Trophoblast cell (in vitro differentiated cells and primary cell): ENCODE data around the gene KRT222.

Source experiments
- DNase-seq, 2 donors: peaks; one replicate each; pipeline ENCODE4 v3.0.0-alpha.2; 2016
- H2AFZ ChIP-seq: 2 replicates; pipeline ENCODE4 v1.6.1; 2013; ENCODE audit warnings: low read length, moderate library complexity, mild to moderate bottlenecking; ENCODE audit not compliant: insufficient read depth, poor library complexity
- H2AK5ac ChIP-seq: 2 replicates; pipeline ENCODE4 v1.6.1; 2013; ENCODE audit warnings: mild to moderate bottlenecking, low read length
- H2BK120ac ChIP-seq: 2 replicates; pipeline ENCODE4 v1.6.1; 2013; ENCODE audit warnings: low read length, mild to moderate bottlenecking, moderate library complexity; ENCODE audit not compliant: insufficient read depth, poor library complexity
- H2BK12ac ChIP-seq: 2 replicates; pipeline ENCODE4 v1.6.1; 2013; ENCODE audit warnings: mild to moderate bottlenecking, low read length, moderate library complexity
- H2BK5ac ChIP-seq: 2 replicates; pipeline ENCODE4 v1.6.1; 2013; ENCODE audit warnings: low read length, low read depth, moderate library complexity, mild to moderate bottlenecking; ENCODE audit not compliant: poor library complexity
- H3K14ac ChIP-seq: 2 replicates; pipeline ENCODE4 v1.6.1; 2013; ENCODE audit warnings: mild to moderate bottlenecking, low read length
- H3K18ac ChIP-seq: 2 replicates; pipeline ENCODE4 v1.6.1; 2013; ENCODE audit warnings: mild to moderate bottlenecking, low read length
- H3K23ac ChIP-seq: 2 replicates; pipeline ENCODE4 v1.6.1; 2013; ENCODE audit warnings: low read length
- H3K27ac ChIP-seq: 2 replicates; pipeline ENCODE4 v1.5.1; 2013; ENCODE audit warnings: low read depth, mild to moderate bottlenecking, inconsistent platforms, low read length, moderate library complexity
- H3K27me3 ChIP-seq: 2 replicates; pipeline ENCODE4 v1.6.1; 2013; ENCODE audit warnings: inconsistent platforms, mild to moderate bottlenecking, low read length, moderate library complexity; ENCODE audit not compliant: insufficient read depth
- H3K36me3 ChIP-seq, 2 experiments: 1 replicate in 1 of 2; 2 replicates in 1 of 2; pipeline ENCODE4 v1.6.1; 2013; ENCODE audit warnings: low read length in 2 of 2, mild to moderate bottlenecking in 2 of 2, moderate library complexity in 1 of 2; ENCODE audit not compliant: insufficient read depth in 2 of 2, control insufficient read depth in 1 of 2
- H3K4ac ChIP-seq: 2 replicates; pipeline ENCODE4 v1.6.1; 2013; ENCODE audit warnings: low read depth, mild to moderate bottlenecking, low read length, moderate library complexity
- H3K4me1 ChIP-seq, 2 experiments: 1 replicate in 1 of 2; 2 replicates in 1 of 2; pipeline ENCODE4 v1.6.1; 2013; ENCODE audit warnings: low read length in 2 of 2, mild to moderate bottlenecking in 2 of 2, moderate library complexity in 1 of 2; ENCODE audit not compliant: insufficient read depth in 2 of 2, control insufficient read depth in 1 of 2
- H3K4me2 ChIP-seq: 2 replicates; pipeline ENCODE4 v1.6.1; 2013; ENCODE audit warnings: inconsistent platforms, mild to moderate bottlenecking, low read length, moderate library complexity
- H3K4me3 ChIP-seq: 2 replicates; pipeline ENCODE4 v1.5.1; 2013; ENCODE audit warnings: mild to moderate bottlenecking, low read depth, low read length, inconsistent platforms
- H3K79me1 ChIP-seq: one replicate; pipeline ENCODE4 v1.6.1; 2013; ENCODE audit warnings: low read length
- H3K79me2 ChIP-seq: 2 replicates; pipeline ENCODE4 v1.6.1; 2013; ENCODE audit warnings: low read length, mild to moderate bottlenecking; ENCODE audit not compliant: control insufficient read depth, insufficient read depth, poor library complexity
- H3K9ac ChIP-seq: 2 replicates; pipeline ENCODE4 v1.6.1; 2013; ENCODE audit warnings: mild to moderate bottlenecking, low read length
- H3K9me3 ChIP-seq: 2 replicates; pipeline ENCODE4 v1.6.1; 2013; ENCODE audit warnings: low read depth, mild to moderate bottlenecking, control low read depth, inconsistent platforms, low read length; ENCODE audit not compliant: insufficient read depth
- H4K12ac ChIP-seq: 2 replicates; pipeline ENCODE4 v1.6.1; 2013; ENCODE audit warnings: low read depth, mild to moderate bottlenecking, low read length, moderate library complexity
- H4K8ac ChIP-seq: 2 replicates; pipeline ENCODE4 v1.6.1; 2013; ENCODE audit warnings: low read depth, mild to moderate bottlenecking, low read length, moderate library complexity
- H4K91ac ChIP-seq: one replicate; pipeline ENCODE4 v1.6.1; 2013; ENCODE audit warnings: low read depth, mild to moderate bottlenecking, low read length, moderate library complexity
- WGBS: extraction: QIAGEN DNeasy Blood & Tissue Kit; methylation state at CpG from one replicate; pipeline ENCODE4 v1.1.7; 2013; ENCODE audit warnings: missing lambda C conversion rate; ENCODE audit not compliant: insufficient read length, insufficient coverage; ENCODE audit errors: extremely low coverage; 5-methylcytosine and 5-hydroxymethylcytosine counted together

The KRT222 gene

DNA sequence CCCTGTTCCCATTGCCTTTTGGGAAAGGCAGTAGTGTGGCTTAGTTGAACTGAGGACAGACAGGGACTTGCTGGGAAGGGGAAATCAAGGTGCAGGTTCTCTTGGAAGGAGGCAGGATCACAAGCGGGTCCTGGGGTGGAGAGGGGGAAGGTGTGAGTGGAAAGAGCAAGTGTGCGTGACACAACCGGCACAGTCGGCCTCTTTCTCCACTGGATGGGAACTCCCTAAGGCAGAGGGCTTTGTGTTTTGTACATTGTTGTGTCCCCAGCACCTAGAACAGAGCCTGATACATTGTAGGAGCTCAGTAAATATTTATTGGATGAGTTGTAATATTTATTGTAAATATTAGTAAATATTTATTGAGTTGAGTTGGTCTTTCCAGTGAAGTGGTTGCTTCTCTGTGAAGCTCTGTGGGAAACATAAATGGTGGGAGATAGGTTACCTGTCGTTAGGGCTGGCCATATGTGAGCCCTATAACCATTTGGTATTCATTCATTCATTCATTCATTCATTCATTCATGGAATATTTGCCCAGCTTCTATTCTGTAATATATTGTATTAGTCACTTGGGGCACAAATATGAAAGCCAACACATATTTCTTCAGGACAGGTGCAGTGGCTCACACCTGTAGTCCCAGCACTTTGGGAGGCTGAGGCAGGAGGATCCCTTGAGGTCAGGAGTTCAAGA lies 51.4 kb downstream of the KRT222 start:
- no peak overlapping the region for H3K23ac ChIP-seq
- H3K14ac ChIP-seq = peak overlapping the region; percentile 32
- WGBS = no CpG with 5 or more reads among the region's 5 CpGs
- no peak overlapping the region for H3K18ac ChIP-seq
- no peak for DNase-seq
- no peak overlapping the region for H4K8ac ChIP-seq
- H2AK5ac ChIP-seq = peak overlapping the region; percentile 73
- H3K79me2 ChIP-seq = no peaks in the 10 kb centered on the region
- peaks cover 6 to 11% of the 10 kb centered on the region in 2 experiments for H3K4me1 ChIP-seq
- peak overlapping the region; percentile 54 for H2BK120ac ChIP-seq
- H3K4me2 ChIP-seq = no peak overlapping the region
- H3K9ac ChIP-seq = no peak overlapping the region
- no peak overlapping the region for H3K4me3 ChIP-seq
- no peaks in the 10 kb centered on the region for H3K27me3 ChIP-seq
- H3K4ac ChIP-seq = no peak overlapping the region
- H2BK5ac ChIP-seq = no peak overlapping the region
- H2AFZ ChIP-seq = no peak overlapping the region
- peak overlapping the region; percentile 32 for H4K91ac ChIP-seq
- H3K79me1 ChIP-seq = peaks cover 11% of the 10 kb centered on the region
- H4K12ac ChIP-seq = no peak overlapping the region
- peak overlapping the region; percentile 73 for H2BK12ac ChIP-seq
- no peaks in the 10 kb centered on the region for H3K36me3 ChIP-seq
- no peak overlapping the region for H3K27ac ChIP-seq
- no peaks in the 10 kb centered on the region for H3K9me3 ChIP-seq

DNA sequence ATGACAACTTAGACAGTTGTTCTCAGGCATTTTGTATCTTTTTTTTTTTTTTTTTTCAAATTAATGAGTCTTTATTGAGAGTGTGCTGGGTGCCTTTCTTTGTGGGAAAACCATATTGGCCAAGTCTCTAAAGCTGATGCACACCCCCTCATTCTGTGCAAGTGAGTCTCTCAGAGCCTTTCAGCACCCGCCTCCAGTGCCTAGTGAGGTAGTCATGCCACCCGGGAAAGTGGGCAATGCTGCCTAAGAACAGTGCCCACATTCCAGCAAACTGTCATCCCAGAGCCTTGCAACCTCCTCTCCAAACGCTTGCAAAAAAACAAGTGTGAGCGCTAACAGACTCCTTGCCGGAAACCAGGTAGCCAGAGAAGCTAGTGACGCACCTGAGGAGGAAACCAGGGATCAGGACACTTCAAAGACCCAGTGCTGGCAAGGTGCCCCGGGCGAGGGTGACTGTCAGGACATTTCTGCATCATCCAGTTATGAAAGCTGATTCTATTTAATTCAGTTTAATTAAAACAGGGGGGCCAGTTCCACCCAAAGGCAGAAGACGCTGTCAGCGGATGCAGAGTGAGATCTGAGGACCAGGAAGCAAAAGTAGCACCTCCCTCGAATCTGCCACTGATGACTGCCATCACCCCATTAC lies 52.3 kb downstream of the KRT222 start:
- no peaks in the 10 kb centered on the region for H3K9me3 ChIP-seq
- H3K23ac ChIP-seq = no peak overlapping the region
- peaks cover 3% of the 10 kb centered on the region for H3K79me2 ChIP-seq
- H2AFZ ChIP-seq = no peak overlapping the region
- H3K4me3 ChIP-seq = no peak overlapping the region
- no peak overlapping the region for H4K91ac ChIP-seq
- no peak overlapping the region for H3K4ac ChIP-seq
- no peak overlapping the region for H3K9ac ChIP-seq
- H3K4me2 ChIP-seq = no peak overlapping the region
- H3K4me1 ChIP-seq = peaks cover 12 to 17% of the 10 kb centered on the region in 2 experiments
- no peak overlapping the region for H2AK5ac ChIP-seq
- DNase-seq = no peak
- H4K12ac ChIP-seq = no peak overlapping the region
- H3K36me3 ChIP-seq = no peaks in the 10 kb centered on the region
- H3K27me3 ChIP-seq = no peaks in the 10 kb centered on the region
- no peak overlapping the region for H3K14ac ChIP-seq
- peaks cover 18% of the 10 kb centered on the region for H3K79me1 ChIP-seq
- no peak overlapping the region for H3K18ac ChIP-seq
- peak overlapping the region; percentile 71 for H2BK12ac ChIP-seq
- H2BK5ac ChIP-seq = no peak overlapping the region
- H3K27ac ChIP-seq = no peak overlapping the region
- no peak overlapping the region for H2BK120ac ChIP-seq
- WGBS = no CpG with 5 or more reads among the region's 11 CpGs
- H4K8ac ChIP-seq = no peak overlapping the region

DNA sequence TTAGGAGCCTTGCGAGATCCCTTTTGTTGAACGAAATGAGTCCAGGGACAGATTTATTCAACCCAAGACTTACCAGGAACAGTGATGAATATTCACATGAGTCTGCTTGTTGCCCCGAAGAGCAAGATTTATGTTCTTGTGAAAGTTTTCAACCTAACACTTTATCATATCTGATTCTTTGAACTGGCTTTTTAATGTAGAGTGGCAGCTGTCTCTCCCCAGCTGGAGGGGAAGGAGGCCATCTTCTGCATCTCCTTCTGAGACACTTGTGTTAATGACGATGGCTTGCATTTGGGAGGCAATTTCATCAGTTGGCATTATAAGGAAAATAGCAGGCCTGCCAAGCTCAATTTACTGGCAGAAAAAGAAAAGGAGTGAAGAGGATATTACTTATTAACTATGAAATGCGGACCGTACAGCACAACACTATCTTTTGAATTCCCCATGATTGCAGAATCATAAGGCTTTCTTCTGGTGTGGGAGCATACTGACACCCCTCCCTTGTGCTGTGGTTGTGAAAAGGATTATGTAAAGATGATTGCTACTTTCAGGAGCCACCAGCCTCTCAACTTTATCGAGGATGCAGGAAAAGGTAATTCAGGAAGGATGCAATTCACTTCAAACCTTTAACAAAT lies 53.0 kb downstream of the KRT222 start:
- Histone ChIP-seq H3K18ac (no peak overlapping the region), H2BK12ac (no peak overlapping the region), H2AFZ (no peak overlapping the region), H3K36me3 (no peaks in the 10 kb centered on the region), H2AK5ac (no peak overlapping the region), H4K91ac (no peak overlapping the region), H3K4me1 (peaks cover 19 to 24% of the 10 kb centered on the region in 2 experiments), H2BK5ac (no peak overlapping the region), H3K14ac (no peak overlapping the region), H3K27me3 (no peaks in the 10 kb centered on the region), H3K9me3 (no peaks in the 10 kb centered on the region), H3K4me3 (no peak overlapping the region), H2BK120ac (no peak overlapping the region), H3K23ac (no peak overlapping the region), H3K9ac (no peak overlapping the region), H3K79me1 (peaks cover 26% of the 10 kb centered on the region), H3K27ac (no peak overlapping the region), H3K4me2 (no peak overlapping the region), H4K12ac (no peak overlapping the region), H3K4ac (no peak overlapping the region), H4K8ac (no peak overlapping the region), H3K79me2 (peaks cover 4% of the 10 kb centered on the region)
- WGBS = no CpG with 5 or more reads among the region's 7 CpGs
- DNase-seq = no peak

DNA sequence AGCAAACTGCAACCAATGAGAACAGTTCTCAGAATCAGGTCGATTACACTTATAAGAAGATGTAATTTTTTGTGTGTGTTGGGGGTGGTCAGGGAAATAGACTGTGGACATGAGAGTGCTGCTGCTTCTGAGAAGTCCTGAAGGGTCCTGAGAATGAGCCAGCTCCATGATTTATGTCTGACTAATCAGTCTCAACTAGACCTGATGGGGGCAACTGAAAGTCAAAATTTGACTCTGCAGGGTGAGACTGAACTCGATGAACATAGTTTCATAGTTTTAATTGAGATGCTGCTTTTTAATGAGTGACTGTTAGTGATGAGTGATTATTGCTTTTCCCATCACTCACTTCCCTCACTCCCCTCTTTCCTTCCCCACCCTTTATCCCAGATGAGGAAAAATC lies 54.6 kb downstream of the KRT222 start:
- Histone ChIP-seq H3K4me1 (peaks cover 26 to 33% of the 10 kb centered on the region in 2 experiments), H3K4me3 (no peak overlapping the region), H4K91ac (no peak overlapping the region), H3K4me2 (no peak overlapping the region), H3K79me1 (peaks cover 36% of the 10 kb centered on the region), H3K27me3 (no peaks in the 10 kb centered on the region), H3K9me3 (no peaks in the 10 kb centered on the region), H3K23ac (no peak overlapping the region), H3K79me2 (peaks cover 5% of the 10 kb centered on the region), H3K27ac (no peak overlapping the region), H3K36me3 (no peaks in the 10 kb centered on the region), H2BK12ac (peak overlapping the region; percentile 26), H3K18ac (no peak overlapping the region), H2AFZ (no peak overlapping the region), H3K4ac (no peak overlapping the region), H4K8ac (no peak overlapping the region), H3K9ac (no peak overlapping the region), H4K12ac (no peak overlapping the region), H2AK5ac (no peak overlapping the region), H2BK120ac (no peak overlapping the region), H3K14ac (no peak overlapping the region), H2BK5ac (no peak overlapping the region)
- no CpG with 5 or more reads among the region's 2 CpGs for WGBS
- no peak for DNase-seq
